Measurements from ENCODE around the gene MAPK8IP3. TPM values are rescaled to one million over a fixed set of nuclear protein-coding genes. Genes with fewer than 3 reads are reported as not detected.

Gene MAPK8IP3
- total RNA-seq, 1 donor from 2014 or later = 157 TPM

DNA sequence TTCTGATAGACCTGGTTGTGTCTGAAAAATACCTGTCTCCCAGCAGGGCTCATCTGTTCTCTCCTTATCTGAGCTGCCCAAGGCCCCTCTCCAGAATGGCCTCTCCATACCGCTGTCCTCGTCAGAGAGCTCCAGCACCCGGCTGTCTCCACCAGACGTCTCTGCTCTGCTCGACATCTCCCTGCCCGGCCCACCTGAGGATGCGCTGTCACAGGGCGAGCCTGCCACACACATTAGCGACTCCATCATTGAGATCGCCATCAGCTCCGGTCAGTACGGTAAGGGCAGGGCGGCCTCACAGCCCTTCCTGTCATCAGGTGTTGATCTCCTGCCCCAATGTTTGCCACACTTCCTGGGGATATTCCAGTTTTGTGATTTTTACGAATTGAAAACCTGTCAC, 38.1 kb upstream of the MAPK8IP3 start:
- Mint-ChIP-seq H3K27ac (no peak overlapping the region), H3K9me3 (ENCODE audit: low read depth) (no peaks in the 10 kb centered on the region), H3K4me3 (ENCODE audit: low read depth) (no peak overlapping the region), H3K36me3 (ENCODE audit: insufficient read depth) (peaks cover 28% of the 10 kb centered on the region), H3K27me3 (no peaks in the 10 kb centered on the region), H3K4me1 (ENCODE audit: low read depth) (no peaks in the 10 kb centered on the region)
- TF ChIP-seq, protein P1, sequence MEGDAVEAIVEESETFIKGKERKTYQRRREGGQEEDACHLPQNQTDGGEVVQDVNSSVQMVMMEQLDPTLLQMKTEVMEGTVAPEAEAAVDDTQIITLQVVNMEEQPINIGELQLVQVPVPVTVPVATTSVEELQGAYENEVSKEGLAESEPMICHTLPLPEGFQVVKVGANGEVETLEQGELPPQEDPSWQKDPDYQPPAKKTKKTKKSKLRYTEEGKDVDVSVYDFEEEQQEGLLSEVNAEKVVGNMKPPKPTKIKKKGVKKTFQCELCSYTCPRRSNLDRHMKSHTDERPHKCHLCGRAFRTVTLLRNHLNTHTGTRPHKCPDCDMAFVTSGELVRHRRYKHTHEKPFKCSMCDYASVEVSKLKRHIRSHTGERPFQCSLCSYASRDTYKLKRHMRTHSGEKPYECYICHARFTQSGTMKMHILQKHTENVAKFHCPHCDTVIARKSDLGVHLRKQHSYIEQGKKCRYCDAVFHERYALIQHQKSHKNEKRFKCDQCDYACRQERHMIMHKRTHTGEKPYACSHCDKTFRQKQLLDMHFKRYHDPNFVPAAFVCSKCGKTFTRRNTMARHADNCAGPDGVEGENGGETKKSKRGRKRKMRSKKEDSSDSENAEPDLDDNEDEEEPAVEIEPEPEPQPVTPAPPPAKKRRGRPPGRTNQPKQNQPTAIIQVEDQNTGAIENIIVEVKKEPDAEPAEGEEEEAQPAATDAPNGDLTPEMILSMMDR (IDR thresholded peaks at IDR 0.05; ENCODE audit: unreplicated experiment) = no peak
- DNase-seq (ENCODE audit: low spot score, unreplicated experiment) = no peak

DNA sequence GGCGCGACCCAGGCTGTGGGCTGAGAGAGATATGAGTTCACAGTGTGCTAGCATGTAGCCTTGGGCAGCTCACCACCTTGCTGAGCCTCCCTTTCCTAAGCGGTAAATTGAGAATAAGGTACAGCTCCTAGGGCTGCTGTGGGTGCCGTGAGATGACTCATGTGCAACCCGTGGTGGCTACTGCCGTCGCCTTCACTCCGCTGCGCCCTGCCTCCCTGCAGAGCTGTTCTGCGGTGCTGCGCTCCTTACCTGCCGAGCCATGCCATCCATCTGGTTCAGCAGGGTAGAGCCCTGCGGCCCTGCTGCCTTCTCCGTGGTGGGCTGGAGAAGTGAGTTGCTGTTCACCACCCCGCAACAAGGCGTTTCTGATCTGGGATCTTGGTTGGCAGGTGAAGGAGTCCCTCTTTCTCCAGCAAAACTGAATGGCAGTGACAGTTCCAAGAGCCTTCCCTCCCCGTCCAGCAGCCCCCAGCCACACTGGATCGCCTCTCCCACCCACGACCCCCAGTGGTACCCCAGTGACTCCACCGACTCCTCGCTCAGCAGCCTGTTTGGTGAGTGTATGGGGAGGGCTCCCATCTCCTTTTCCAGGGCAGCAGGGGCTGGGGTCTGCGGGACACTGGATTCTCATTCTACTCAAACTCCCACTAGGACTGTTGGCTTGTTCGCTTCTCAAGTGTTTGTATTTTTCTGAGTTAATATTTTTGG, 37.2 kb upstream of the MAPK8IP3 start:
- Mint-ChIP-seq H3K27ac (no peak overlapping the region), H3K4me1 (ENCODE audit: low read depth) (no peaks in the 10 kb centered on the region), H3K4me3 (ENCODE audit: low read depth) (no peak overlapping the region), H3K9me3 (ENCODE audit: low read depth) (no peaks in the 10 kb centered on the region), H3K36me3 (ENCODE audit: insufficient read depth) (peaks cover 30% of the 10 kb centered on the region), H3K27me3 (no peaks in the 10 kb centered on the region)
- no peak for DNase-seq (ENCODE audit: low spot score, unreplicated experiment)
- TF ChIP-seq, protein P1 (IDR thresholded peaks at IDR 0.05; ENCODE audit: unreplicated experiment) = no peak

DNA sequence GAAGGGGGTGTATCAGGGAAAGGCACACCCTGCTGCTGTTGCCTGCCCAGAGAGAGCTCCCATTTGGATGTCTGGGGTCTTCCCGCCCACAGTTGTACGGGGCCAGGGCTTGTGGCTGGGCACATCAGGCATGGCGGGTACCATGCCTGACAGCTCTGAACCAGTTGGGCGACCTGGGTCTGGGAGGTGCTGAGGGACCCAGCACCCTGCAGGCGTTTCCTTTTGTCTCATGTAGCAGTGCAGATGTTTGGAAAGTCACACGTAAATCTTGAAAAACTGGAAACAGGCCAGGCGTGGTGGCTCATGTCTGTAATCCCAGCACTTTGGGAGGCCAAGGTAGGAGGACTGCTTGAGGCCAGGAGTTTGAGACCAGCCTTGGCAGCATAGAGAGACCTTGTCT, 36.3 kb upstream of the MAPK8IP3 start:
- TF ChIP-seq, protein P1 (IDR thresholded peaks at IDR 0.05; ENCODE audit: unreplicated experiment) = no peak
- Mint-ChIP-seq H3K4me1 (ENCODE audit: low read depth) (no peaks in the 10 kb centered on the region), H3K36me3 (ENCODE audit: insufficient read depth) (peaks cover 30% of the 10 kb centered on the region), H3K27me3 (no peaks in the 10 kb centered on the region), H3K9me3 (ENCODE audit: low read depth) (no peaks in the 10 kb centered on the region), H3K27ac (no peak overlapping the region), H3K4me3 (ENCODE audit: low read depth) (no peak overlapping the region)
- DNase-seq (ENCODE audit: low spot score, unreplicated experiment) = no peak

DNA sequence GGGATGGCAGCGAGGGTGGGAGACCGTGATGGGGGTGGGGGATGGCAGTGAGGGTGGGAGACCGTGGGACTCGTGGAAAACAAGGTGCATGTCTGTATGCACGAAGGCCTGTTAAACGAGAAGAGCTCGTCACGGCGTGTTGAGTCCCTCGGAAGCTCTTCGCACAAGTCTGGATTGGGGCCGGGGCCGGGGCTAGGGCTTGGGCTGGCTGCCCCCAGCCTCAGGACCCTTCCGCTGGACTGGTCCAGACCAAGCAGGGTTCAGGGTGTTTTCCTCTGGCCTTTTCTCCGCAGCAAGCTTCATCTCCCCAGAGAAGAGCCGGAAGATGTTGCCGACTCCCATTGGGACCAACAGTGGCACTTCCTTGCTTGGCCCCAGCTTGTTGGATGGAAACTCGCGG, 35.6 kb upstream of the MAPK8IP3 start:
- Mint-ChIP-seq H3K4me1 (ENCODE audit: low read depth) (no peaks in the 10 kb centered on the region), H3K36me3 (ENCODE audit: insufficient read depth) (peaks cover 32% of the 10 kb centered on the region), H3K27ac (no peak overlapping the region), H3K27me3 (no peaks in the 10 kb centered on the region), H3K9me3 (ENCODE audit: low read depth) (no peaks in the 10 kb centered on the region), H3K4me3 (ENCODE audit: low read depth) (no peak overlapping the region)
- TF ChIP-seq, protein P1 (IDR thresholded peaks at IDR 0.05; ENCODE audit: unreplicated experiment) = no peak
- no peak for DNase-seq (ENCODE audit: low spot score, unreplicated experiment)

DNA sequence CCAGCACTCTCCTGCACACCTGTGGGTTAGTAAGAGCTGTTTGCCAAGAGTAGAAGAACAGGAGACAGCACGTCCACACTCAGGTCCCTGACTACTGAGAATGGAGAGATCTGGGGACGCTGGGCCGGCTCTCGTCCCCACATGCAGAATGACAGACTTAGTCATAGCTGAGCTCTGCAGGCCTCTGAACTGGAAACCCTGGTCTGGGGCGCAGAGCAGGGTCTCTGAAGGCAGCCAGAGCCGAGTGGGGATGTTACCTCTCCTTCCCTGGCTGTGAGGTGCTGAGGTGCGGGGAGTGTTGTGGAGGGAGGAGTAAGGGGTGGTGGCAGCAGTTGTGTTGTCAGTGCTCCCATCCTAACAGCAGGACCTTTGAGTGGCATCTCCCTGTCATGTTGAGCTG, 35.1 kb upstream of the MAPK8IP3 start:
- Mint-ChIP-seq H3K4me1 (ENCODE audit: low read depth) (no peaks in the 10 kb centered on the region), H3K27me3 (no peaks in the 10 kb centered on the region), H3K27ac (no peak overlapping the region), H3K4me3 (ENCODE audit: low read depth) (no peak overlapping the region), H3K36me3 (ENCODE audit: insufficient read depth) (peaks cover 32% of the 10 kb centered on the region), H3K9me3 (ENCODE audit: low read depth) (no peaks in the 10 kb centered on the region)
- TF ChIP-seq, protein P1 (IDR thresholded peaks at IDR 0.05; ENCODE audit: unreplicated experiment) = no peak
- no peak for DNase-seq (ENCODE audit: low spot score, unreplicated experiment)
